K562 (cell line): ENCODE data around the gene ITPR1. TPM values are rescaled to one million over a fixed set of nuclear protein-coding genes. Genes with fewer than 3 reads are reported as not detected.
A peak's percentile ranks its signal among the peaks of the same experiment; 100 is the strongest.

ENCODE experiments used
- BRD4 ChIP-seq: fragments of 200-600 bp; sonication (generic); IDR thresholded peaks from 2 replicates; pipeline ENCODE4 v1.6.1; 2017; ENCODE audit warnings: inconsistent platforms
- CAMTA2 ChIP-seq: fragments of 250-450 bp; sonication (Bioruptor Pico); conservative IDR thresholded peaks from 2 replicates; pipeline ENCODE4 v1.5.1; 2022
- CBX5 ChIP-seq: IDR thresholded peaks from 2 replicates; pipeline ENCODE4 v1.6.1; 2014; ENCODE audit warnings: low read depth, borderline replicate concordance
- GABPB1 ChIP-seq: sonication (generic); formaldehyde crosslinking; IDR thresholded peaks from 2 replicates; pipeline ENCODE4 v1.8.0; 2022; ENCODE audit warnings: mild to moderate bottlenecking, missing genetic modification reagents
- KLF6 ChIP-seq: fragments of 250-450 bp; sonication (Bioruptor Pico); IDR thresholded peaks from 2 replicates; pipeline ENCODE4 v1.4.0; 2020; ENCODE audit warnings: mild to moderate bottlenecking, moderate library complexity, borderline replicate concordance
- L3MBTL2 ChIP-seq: fragments of 450-650 bp; IDR thresholded peaks from 2 replicates; pipeline ENCODE4 v1.6.1; 2016; ENCODE audit warnings: mild to moderate bottlenecking, moderate library complexity
- MTA1 ChIP-seq: fragments of 450-650 bp; IDR thresholded peaks from 2 replicates; pipeline ENCODE4 v1.6.1; 2017; ENCODE audit warnings: borderline replicate concordance
- MTF1 ChIP-seq: fragments of 250-450 bp; sonication (Bioruptor Pico); IDR thresholded peaks from 2 replicates; pipeline ENCODE4 v1.9.0; 2021; ENCODE audit warnings: moderate library complexity, mild to moderate bottlenecking, inconsistent platforms, borderline replicate concordance
- PCBP2 ChIP-seq: fragments of 200-400 bp; formaldehyde crosslinking; IDR thresholded peaks from 2 replicates; pipeline ENCODE4 v1.6.1; 2018; ENCODE audit warnings: low read length, low read depth, mild to moderate bottlenecking, moderate library complexity; ENCODE audit not compliant: poor library complexity, severe bottlenecking
- PHF21A ChIP-seq: fragments of 450-650 bp; IDR thresholded peaks from 2 replicates; pipeline ENCODE4 v1.6.1; 2017; ENCODE audit warnings: low read depth, borderline replicate concordance
- POLR2B ChIP-seq: fragments of 450-650 bp; IDR thresholded peaks from 2 replicates; pipeline ENCODE4 v1.6.1; 2018; ENCODE audit warnings: low read depth; ENCODE audit not compliant: partially characterized antibody
- PURB ChIP-seq: sonication (generic); formaldehyde crosslinking; IDR thresholded peaks from 2 replicates; pipeline ENCODE4 v1.9.0; 2021; ENCODE audit warnings: low read depth, mild to moderate bottlenecking, missing genetic modification reagents
- RAD21 ChIP-seq, 2 experiments: fragments of 250-450 bp in 1 of 2; fragments of 450-650 bp in 1 of 2; sonication (Bioruptor Pico) in 1 of 2; formaldehyde crosslinking in 1 of 2; IDR thresholded peaks in 1 of 2; conservative IDR thresholded peaks in 1 of 2; 2 replicates each; pipeline versions ENCODE4 v1.4.0 to v1.8.0; 2020 to 2022; ENCODE audit warnings: mild to moderate bottlenecking in 2 of 2, moderate library complexity in 1 of 2
- SMAD3 ChIP-seq: fragments of 450-650 bp; formaldehyde crosslinking; conservative IDR thresholded peaks from 2 replicates; pipeline ENCODE4 v1.4.0; 2020; ENCODE audit warnings: mild to moderate bottlenecking
- SNAPC5 ChIP-seq: fragments of 250-450 bp; sonication (Bioruptor Pico); IDR thresholded peaks from 2 replicates; pipeline ENCODE4 v1.8.0; 2021; ENCODE audit warnings: moderate library complexity, mild to moderate bottlenecking, inconsistent platforms
- SREBF1 ChIP-seq: fragments of 150-350 bp; IDR thresholded peaks from 2 replicates; pipeline ENCODE4 v1.6.1; 2014; ENCODE audit warnings: antibody characterized with exemption, low read depth, low read length, borderline replicate concordance
- TBL1XR1 ChIP-seq, 2 experiments: IDR thresholded peaks; 2 replicates each; pipeline ENCODE4 v1.6.1; 2012; ENCODE audit warnings: improper control_type of control experiment in 2 of 2, low read length in 2 of 2, mild to moderate bottlenecking in 1 of 2
- TSC22D4 ChIP-seq: fragments of 450-650 bp; IDR thresholded peaks from 2 replicates; pipeline ENCODE4 v1.6.1; 2016; ENCODE audit warnings: missing genetic modification characterization, missing biosample characterization, control low read depth
- TSHZ1 ChIP-seq: fragments of 250-450 bp; sonication (Bioruptor Pico); IDR thresholded peaks from 2 replicates; pipeline ENCODE4 v1.4.0; 2020; ENCODE audit warnings: mild to moderate bottlenecking, moderate library complexity
- U2AF1 ChIP-seq: fragments of 200-400 bp; formaldehyde crosslinking; optimal IDR thresholded peaks from 2 replicates; pipeline ENCODE3; 2017; ENCODE audit warnings: mild to moderate bottlenecking, low read depth, low read length, moderate library complexity
- WHSC1 ChIP-seq: IDR thresholded peaks from one replicate; pipeline ENCODE4 v1.6.1; 2012; ENCODE audit warnings: low read length, control low read depth, inconsistent platforms
- ZNF239 ChIP-seq: fragments of 250-450 bp; sonication (Bioruptor Pico); IDR thresholded peaks from 2 replicates; pipeline ENCODE4 v1.4.0; 2020; ENCODE audit warnings: mild to moderate bottlenecking
- ZNF282 ChIP-seq: sonication (generic); formaldehyde crosslinking; IDR thresholded peaks from 2 replicates; pipeline ENCODE4 v1.8.1; 2023; ENCODE audit warnings: missing genetic modification reagents
- ZNF384 ChIP-seq: IDR thresholded peaks from 2 replicates; pipeline ENCODE4 v1.6.1; 2012; ENCODE audit warnings: low read depth, low read length, improper control_type of control experiment
- ZNF766 ChIP-seq: fragments of 200-800 bp; sonication (Bioruptor generic); conservative IDR thresholded peaks from 2 replicates; pipeline ENCODE4 v1.6.1; 2016; ENCODE audit warnings: missing genetic modification characterization, missing compliant biosample characterization
- polyA plus RNA-seq, 8 experiments: library from polyadenylated mRNA; depleted of rRNA in 4 of 8; stranded (reverse) in 5 of 8; unstranded in 3 of 8; fragments of >200 nt; fragmentation: Nextera tagmentation in 2 of 8; fragmentation: Illumina TruSeq in 1 of 8; extraction: Ambion mirVana in 2 of 8; extraction: Trizol in 1 of 8; gene quantifications; 2 replicates each; pipeline versions ENCODE4 v1.2.1 to v1.2.3, GENCODE V29; 2011 to 2014; ENCODE audit warnings: inconsistent platforms in 1 of 8, missing spikeins in 1 of 8
- total RNA-seq, 7 experiments: library from RNA; depleted of rRNA in 6 of 7; stranded (reverse); fragments of >200 nt in 6 of 7; fragmentation: Illumina TruSeq in 2 of 7; extraction: Trizol in 2 of 7; gene quantifications; 2 replicates each; pipeline versions ENCODE4 v1.2.1 to v1.2.3, GENCODE V29; 2011 to 2021; ENCODE audit warnings: low replicate concordance in 1 of 7

Gene ITPR1
- total and polyA plus RNA-seq, 9 of the 15 experiments (the other 6 are each of a cell fraction or from before 2014, with no cell fraction given), result 22.4 to 40.0 (median 27.4) TPM

- TF ChIP-seq CBX5, result no peak
- TF ChIP-seq CAMTA2 (CRISPR knock-in tag), result no peak
- TF ChIP-seq MTF1 (CRISPR knock-in tag), result no peak
- peak; percentile 11; the same call in 1 of the 2 replicates for TF ChIP-seq PHF21A
- TF ChIP-seq POLR2B, result peak; percentile 99
- TF ChIP-seq GABPB1 (CRISPR knock-in tag), result peak; percentile 88
- TF ChIP-seq ZNF384, result peak; percentile 56
- TF ChIP-seq MTA1, result peak; percentile 63; the same call in 1 of the 2 replicates
- TF ChIP-seq TSC22D4, result no peak
- TF ChIP-seq RAD21 (CRISPR knock-in tag; conservative IDR thresholded peaks at IDR 0.05 in 1 of 2, IDR thresholded peaks at IDR 0.05 in 1 of 2), result peak; percentile 50 to 52; a peak in 3 of 4 replicates
- no peak for TF ChIP-seq BRD4
- peak; percentile 59; a peak in 1 of 4 replicates for TF ChIP-seq TBL1XR1 (IDR thresholded peaks at IDR 0.05; ENCODE audit: low read length in 2 of 2)
- peak; percentile 50 for TF ChIP-seq SREBF1
- TF ChIP-seq SMAD3 (CRISPR knock-in tag), result 0 out of 2 replicates have a peak, but pooled peaks have one; percentile 18
- no peak for TF ChIP-seq WHSC1
- TF ChIP-seq L3MBTL2, result peak; percentile 95
- no peak for TF ChIP-seq TSHZ1 (CRISPR knock-in tag)
- no peak for TF ChIP-seq ZNF282 (CRISPR knock-in tag)
- no peak for TF ChIP-seq PURB
- TF ChIP-seq SNAPC5 (CRISPR knock-in tag), result no peak
- no peak for TF ChIP-seq U2AF1
- peak; percentile 17 for TF ChIP-seq ZNF239 (CRISPR knock-in tag)
- TF ChIP-seq KLF6, result no peak
- peak; percentile 89 for TF ChIP-seq ZNF766
- TF ChIP-seq PCBP2, result no peak
Observed at GRCh38 chr3:4493014-4493940, at the start of gene ITPR1 (continued).
